A549 treated with CORT108297 at 1 μM for 4 hours (cell line): ENCODE data around the gene MYZAP. TPM values are rescaled to one million over a fixed set of nuclear protein-coding genes. Genes with fewer than 3 reads are reported as not detected.

ENCODE experiments used
- total RNA-seq: library from RNA; stranded (reverse); fragments of 200-300 nt; extraction: Qiagen RNA extraction; gene quantifications from 5 replicates; pipeline ENCODE4 v1.2.3, GENCODE V29; 2022

The MYZAP gene, protein sequence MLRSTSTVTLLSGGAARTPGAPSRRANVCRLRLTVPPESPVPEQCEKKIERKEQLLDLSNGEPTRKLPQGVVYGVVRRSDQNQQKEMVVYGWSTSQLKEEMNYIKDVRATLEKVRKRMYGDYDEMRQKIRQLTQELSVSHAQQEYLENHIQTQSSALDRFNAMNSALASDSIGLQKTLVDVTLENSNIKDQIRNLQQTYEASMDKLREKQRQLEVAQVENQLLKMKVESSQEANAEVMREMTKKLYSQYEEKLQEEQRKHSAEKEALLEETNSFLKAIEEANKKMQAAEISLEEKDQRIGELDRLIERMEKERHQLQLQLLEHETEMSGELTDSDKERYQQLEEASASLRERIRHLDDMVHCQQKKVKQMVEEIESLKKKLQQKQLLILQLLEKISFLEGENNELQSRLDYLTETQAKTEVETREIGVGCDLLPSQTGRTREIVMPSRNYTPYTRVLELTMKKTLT
- 0.69 to 1.2 TPM (median 0.93 TPM) in 5 replicates for total RNA-seq

DNA sequence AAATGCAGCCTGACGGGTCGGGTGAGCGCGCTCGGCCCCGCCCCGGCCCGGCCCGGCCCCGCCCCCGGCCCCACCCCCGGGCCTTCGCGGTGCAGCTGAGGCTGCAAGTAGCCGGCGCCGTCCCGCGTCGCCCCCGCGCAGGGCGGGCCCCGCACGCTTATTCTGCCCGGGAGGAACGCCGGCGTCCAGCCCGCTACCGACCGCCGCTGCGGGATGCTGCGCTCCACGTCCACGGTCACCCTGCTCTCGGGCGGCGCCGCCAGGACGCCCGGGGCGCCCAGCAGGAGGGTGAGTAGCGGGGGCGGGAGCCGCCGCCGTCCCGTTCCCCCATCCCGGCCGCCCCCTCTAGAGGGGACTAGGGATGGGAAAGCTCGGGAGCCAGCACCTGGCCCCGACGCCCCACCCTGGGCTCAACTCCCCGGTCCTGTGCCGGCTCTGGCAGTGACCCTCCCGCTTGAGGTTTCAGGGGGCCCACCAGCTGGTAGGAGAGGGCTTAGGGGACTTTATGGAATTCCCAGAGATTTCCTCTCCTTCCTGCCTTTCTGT, at the start of gene MYZAP:
Gene MYZAP (plus strand): TSS at position 83 of the 546 bp plus-strand sequence. CDS start 131 bp downstream, at position 214.

DNA sequence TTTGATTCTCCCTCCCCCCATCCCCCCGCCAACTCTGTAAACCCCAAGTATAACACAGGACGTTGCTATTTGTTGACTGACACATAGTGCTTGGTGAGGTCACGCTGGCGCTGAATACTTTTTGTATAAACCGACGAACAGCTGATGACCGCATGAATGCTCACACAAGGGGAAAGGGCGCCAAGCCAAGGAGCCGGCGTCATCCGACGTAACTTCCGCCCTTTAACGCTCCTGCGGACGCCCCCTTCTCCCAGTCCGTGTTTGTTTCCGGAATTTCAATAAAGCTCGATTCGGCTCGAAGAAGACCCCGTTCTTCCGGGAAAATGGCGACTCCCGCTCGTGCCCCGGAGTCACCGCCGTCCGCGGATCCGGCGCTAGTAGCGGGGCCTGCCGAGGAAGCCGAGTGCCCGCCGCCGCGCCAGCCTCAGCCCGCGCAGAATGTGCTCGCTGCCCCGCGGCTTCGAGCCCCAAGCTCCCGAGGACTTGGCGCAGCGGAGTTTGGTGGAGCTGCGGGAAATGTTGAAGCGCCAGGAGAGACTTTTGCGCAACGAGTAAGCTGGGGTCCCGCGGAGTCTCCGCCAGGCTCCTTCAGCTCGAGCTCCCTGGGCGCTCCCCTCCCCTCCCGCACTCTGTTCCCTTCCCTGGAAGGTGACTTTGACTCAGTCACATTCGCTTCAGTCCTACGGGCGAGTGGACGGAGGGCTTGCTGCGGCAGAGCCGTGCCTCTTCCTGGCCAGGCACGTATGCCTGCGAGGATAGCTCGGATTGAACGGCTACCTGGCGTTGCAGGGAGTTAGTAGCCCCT, 114.9 kb downstream of the MYZAP start, which contains the start of gene POLR2M:
Gene POLR2M (plus strand): TSS at position 310 of the 805 bp plus-strand sequence. CDS start 129 bp downstream, at position 439.

Other genes with a start within 250 kb of the MYZAP start
- 1.1 to 1.4 TPM (median 1.3 TPM) in 5 replicates for gene CGNL1, start 215.4 kb upstream of the MYZAP start, total RNA-seq
- 39.1 to 70.6 TPM (median 60.5 TPM) in 5 replicates for gene POLR2M, start 114.8 kb downstream of the MYZAP start, total RNA-seq